HG03135 (cell line): ENCODE data around the gene ZNF701.
"Not testable (repeated sequence)": the region's sequence is repeated elsewhere in the genome, so short reads cannot be mapped to it uniquely, and the experiment has no call there.

Source experiments
- ATAC-seq: cut with Tn5 transposase; IDR thresholded peaks from one replicate; pipeline ENCODE4 v1.9.1; 2021; ENCODE audit warnings: mild to moderate bottlenecking, moderate library complexity; ENCODE audit not compliant: unreplicated experiment

ZNF701 gene

DNA sequence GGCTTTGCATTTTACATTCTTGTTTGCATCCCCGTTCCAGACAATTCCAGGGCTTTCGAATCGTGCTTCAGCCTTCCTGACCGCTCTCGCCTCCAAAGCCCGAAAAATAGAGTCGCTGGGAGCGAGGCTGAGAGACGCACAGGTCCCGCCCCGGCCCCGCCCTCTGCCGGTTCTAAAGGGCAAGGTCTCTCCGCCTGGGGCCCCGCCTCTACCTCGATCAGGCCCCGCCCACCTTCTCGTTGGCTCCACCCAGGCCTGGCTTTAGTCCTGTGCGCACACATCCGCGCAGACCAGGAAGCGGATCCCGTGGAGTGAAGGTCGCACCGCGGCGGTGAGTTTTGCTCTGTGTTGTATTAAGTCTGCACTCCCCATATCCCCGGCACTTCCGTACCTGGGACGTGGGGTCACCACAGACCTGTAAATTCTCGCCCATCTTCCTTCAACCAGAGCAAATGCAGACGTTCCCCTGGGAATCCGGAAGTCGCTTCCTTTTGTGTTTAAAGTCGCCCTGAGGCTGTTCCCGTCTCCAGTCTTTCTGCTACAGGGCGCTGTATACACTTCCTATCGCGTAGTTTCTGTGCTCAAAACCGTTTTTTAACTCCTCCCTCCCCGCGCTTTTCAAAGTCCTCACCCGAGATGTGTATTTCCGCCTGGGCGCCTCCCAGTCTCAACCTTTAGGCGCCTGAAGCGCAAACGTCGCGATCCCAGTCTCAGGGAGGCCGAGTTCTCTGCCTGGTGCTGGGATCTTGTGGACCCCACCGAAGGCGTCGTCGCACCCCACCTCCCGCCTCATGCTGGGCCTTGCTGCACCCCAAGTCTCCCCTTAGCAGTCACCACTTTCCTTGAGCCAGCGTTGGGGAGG, at the start of gene ZNF701:
Gene ZNF701 (plus strand): TSS at position 288 of the 862 bp plus-strand sequence. CDS start 3,861 bp downstream, outside the sequence.
- peak; percentile 96 for ATAC-seq

DNA sequence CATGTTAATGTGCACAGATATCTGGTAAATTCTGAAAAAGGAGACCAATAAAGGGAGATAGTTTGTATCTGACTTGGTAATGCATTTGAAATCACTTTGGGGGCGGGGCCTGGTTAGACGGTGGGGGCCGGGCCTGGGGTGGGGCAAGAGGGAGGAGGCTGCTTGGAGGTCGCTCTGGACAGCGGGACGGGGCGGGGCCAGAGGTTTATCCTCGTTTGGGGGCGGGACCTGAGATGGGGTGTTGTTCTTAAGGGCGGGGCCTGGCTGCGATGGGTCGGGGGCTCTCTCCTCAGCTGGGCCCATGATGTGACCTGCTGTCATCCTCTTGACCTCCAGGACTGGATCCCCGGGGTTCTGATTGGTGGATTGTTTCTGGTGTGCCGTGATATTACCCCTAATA, 47.5 kb upstream of the ZNF701 start:
- ATAC-seq = no peak

DNA sequence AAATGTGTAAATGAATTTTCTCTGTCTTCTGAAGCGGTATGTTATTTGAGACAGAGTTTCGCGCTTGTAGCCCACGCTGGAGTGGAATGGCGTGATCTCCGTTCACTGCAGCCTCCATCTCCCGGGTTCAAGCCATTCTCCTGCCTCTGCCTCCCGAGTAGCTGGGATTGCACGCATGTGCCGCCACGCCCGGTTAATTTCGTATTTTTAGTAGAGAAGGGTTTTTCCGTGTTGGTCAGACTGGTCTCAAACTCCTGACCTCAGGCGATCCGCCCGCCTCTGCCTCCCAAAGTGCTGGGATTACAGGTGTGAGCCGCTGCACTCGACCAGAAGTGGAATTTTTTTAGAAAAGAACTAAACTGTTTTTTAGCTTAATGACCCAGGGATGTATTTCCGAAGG, 46.0 kb upstream of the ZNF701 start:
- ATAC-seq = no peak

DNA sequence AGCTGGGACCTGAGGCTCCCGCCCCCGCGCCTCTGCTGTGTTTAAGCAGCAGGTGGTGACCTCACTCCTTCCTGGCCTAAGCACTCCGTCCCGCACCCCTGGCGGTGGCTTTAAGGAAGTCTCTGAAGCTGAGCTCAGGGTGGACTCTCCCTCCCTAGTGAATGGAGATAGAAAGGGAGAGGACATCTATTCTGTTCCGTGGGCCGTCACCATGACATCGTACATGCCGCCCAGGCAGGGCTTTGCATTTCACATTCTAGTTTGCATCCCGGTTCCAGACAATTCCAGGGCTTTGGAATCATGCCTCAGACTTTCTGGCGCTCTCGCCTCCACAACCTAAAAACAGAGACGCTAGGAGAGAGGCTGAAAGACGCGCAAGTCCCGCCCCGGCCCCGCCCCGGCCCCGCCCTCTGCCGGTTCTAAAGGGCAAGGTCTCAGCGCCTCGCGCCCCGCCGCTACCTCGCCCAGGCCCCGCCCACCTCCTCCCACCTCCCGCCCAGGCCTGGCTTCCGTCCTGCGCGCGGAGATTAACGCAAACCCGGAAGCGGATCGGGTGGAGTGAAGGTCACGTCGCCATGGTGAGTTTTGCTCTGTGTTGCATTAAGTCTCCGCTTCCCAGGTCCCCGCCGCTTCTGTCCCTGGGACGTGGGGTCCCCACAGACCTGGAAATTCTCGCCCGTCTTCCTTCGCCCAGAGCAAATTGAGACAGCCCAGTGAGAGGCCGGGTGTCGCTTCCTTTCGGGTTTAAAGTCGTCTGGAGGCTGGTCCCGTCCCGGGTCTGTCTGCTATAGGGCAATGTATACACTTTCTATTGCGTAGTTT, 42.7 kb upstream of the ZNF701 start, which contains the start of gene ZNF808:
Gene ZNF808 (plus strand): TSS at position 535 of the 822 bp plus-strand sequence. CDS start 15,617 bp downstream, outside the sequence.
- ATAC-seq = peak; percentile 79

DNA sequence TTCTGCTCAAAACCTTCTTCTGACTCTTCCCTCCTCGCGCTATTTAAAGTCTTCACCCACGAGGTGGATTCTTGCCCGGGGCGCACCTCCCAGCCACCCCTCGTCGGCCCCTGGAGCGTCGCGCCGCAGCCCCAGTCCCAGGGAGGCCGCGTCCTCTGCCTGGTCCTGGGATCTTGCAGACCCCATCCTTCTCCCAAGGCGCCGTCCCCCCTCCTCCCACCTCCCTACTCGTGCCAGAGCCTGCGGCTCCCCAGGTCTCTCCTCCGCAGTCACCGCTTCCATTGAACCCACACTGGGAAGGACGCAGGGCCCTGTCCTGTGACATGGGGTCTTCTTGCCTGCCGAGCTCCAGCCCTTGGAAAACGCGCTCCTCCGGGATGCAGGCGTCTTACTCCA, 42.1 kb upstream of the ZNF701 start:
- peak; percentile 31 for ATAC-seq

DNA sequence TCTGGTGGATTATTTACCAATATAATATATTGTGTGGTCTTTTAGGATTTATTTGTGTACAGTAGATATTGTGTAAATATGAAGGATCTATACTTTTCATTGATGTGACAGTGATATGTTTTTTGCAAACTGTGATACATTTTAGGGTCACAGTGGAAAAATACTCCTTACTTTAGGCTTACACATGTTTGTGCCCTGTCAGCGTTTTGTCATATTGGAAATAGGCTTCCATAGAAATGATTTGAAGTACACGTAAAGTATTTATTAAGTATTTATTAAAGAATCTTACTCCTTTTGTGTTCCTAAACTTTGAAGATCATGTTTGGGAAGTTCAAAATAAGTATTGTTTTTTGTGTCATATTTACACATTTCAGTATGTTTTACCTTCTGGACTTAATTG, 37.6 kb upstream of the ZNF701 start:
- ATAC-seq = no peak

DNA sequence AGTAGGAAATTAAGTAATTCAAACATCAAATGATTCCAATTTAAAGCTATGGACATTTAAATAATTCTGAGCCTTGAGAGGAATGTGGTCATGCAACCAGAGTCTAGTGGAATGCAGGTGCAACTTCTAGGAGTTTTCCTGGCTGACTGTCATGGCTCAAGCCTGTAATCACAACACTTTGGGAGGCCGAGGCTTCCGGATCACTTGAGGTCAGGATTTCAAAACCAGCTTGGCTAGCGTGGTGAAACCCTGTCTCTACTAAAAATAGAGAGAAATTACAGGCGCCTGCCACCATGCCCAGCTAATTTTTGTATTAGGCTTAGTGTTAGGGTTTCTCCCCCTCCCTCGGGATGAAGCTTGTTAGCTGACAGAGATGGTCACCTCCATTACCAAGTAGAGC, 36.2 kb upstream of the ZNF701 start:
- no peak for ATAC-seq

DNA sequence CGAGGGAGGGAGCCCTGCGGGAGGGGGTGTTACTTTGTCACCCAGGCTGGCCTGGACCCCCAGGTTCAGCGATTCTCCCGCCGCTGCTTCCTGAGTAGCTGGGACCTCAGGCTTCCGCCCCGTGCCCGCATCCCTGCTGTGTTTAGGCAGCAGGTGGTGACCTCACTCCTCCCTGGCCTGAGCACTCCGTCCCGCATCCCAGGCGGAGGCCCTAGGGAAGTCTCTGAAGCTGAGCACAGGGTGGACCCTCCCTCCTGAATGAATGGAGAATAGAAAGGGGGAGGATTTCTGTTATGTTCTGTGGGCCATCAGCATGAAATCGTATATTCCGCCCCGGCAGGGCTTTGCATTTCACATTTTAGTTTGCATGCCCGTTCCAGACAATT, 34.7 kb upstream of the ZNF701 start:
- peak; percentile 14 for ATAC-seq

DNA sequence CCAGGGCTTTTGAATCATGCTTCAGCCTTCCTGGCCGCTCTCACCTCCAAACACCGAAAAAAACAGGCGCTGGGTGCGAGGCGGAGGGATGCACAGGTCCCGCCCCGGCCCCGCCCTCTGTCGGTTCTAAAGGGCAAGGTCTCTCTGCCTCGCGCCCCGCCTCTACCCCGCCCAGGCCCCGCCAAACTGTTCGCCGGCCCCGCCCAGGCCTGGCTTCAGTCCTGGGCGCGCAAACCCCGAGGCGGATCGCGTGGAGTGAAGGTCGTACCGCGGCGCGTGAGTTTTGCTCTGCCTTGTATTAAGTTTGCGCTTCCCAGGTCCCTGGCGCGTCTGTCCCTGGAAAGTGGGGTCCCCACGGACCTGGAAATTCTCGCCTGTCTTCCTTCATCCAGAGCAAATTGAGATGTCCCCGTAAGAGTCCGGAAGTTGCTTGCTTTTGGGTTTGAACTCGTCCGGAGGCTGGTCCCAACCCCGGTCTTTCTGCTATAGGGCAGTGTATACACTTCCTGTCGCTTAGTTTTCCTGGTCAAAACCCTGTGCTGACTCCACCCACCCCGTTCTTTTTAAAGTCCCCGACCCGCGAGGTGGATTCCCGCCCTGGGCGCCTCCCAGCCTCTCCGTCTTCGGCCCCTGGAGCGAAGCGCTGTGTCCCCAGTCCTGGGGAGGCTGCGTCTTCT, 34.2 kb upstream of the ZNF701 start:
- ATAC-seq = peak; percentile 80

DNA sequence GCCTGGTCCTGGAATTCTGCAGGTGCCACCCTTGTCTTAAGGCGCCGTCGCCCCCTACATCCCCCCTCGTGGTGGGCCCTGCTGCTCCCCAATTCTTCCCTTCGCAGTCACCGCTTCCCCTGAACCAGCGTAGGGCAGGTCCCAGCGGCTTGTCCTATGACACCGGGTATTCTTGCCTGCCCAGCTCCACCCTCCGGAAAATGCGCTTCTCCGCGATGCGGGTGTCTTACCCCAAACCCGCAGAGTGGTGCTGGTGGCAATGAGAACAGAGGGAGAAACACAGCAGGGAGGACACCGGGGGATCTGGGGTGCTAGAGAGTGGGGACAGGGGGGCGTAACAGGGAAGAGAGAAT, 33.7 kb upstream of the ZNF701 start:
- ATAC-seq = peak; percentile 8

DNA sequence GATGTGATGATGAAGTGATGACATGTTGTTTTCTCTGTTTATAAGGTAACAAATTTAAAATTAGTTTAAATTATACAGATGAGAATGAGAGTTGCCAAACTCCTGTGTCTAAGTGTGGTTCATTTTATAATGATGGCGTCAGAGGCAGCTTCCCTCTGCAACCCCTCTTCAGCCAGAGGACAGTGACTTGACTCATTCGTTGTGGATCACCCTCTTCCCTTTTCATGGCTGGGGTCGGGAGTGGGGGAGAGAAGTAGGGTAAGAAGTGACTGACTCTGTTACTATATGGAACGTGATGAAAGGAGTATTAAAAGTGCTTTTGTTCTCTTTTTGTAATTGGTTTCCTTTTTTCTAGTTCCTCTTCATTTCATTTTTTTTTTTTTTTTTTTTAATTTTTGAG, 31.3 kb upstream of the ZNF701 start:
- not testable (repeated sequence) for ATAC-seq

DNA sequence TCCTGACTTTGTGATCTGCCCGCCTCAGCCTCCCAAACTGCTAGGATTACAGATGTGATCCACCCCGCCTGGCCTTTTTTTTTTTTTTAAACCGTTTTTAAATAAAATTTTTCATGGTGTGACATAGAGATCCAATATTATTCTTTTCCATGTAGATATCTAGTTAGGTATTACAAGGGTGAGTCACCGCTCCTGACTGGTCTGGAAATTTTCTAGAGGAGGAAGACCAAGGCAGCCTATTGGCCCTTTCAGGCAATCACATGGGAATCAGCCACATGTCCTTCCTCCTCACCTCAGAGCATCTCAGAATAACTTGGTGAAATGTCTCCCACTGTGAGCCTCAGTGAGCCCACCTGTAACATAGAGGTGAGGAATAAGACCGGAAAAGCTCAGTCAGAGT, 28.9 kb upstream of the ZNF701 start:
- not testable (repeated sequence) for ATAC-seq

DNA sequence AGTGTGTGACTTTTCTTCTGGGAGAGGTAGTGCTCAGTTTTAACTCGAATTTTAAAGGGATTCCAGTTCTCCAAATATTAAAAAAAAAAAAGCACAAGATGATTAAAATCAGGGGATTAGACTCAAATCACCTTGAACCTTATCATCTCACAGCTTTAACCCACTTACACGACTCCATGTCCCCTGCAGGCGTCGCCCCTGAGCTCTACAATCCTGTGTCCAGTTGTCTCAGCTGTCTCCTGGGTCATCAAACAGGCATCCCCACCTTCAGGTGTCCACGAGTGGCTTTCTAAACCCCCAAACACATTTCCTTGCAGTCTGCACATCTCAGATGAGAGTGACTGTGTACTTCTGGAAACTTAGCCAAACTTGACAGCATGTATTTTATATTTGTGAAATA, 28.5 kb upstream of the ZNF701 start:
- no peak for ATAC-seq

DNA sequence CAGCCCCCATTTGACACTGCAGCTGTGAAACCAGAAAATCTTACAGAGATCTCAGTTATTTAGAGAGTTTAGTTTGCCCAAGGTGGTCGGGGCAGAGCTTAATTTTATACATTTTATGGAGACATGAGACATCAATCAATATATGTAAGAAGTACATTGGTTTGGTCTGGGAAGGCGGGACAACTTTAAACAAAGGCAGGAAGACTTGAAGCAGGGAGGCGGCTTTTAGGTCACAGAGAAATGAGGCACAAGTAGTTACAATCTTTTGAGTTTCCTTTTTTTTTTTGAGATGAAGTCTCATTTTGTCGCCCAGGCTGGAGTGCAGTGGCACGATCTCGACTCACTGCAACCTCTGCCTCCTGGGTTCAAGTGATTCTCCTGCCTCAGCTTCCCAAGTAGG, 27.5 kb upstream of the ZNF701 start:
- ATAC-seq = not testable (repeated sequence)

DNA sequence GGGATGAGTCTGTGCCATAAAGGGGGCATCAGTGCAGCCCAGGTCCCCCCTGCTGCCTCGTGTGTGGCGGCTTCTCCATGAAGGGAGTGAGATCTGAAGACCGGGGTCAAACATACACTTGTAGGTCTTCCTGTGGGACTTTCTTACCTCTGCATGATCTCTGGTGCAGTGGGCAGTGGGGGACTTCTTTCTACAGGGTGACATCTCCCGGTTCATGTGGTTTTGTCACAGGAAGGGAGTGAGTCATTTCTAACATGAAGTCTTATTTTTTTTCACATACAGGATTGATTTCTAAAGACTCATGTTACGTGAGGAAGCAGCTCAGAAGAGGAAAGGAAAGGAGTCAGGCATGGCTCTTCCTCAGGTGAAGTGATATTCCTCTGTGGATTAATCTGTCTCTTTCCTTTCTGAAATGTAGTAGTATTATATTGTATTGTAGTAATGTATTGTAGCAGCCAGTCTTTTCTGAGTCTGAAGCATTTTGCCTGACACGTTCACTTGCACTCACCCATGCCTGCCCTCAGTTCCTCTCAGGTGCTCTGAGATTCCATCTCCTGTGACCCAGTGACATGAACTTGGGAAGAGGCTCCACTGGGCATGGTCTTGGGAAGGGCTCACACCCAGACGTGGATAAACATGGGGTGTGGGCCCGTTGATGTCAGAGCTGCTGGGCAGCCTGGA, 27.0 kb upstream of the ZNF701 start:
- ATAC-seq = no peak

DNA sequence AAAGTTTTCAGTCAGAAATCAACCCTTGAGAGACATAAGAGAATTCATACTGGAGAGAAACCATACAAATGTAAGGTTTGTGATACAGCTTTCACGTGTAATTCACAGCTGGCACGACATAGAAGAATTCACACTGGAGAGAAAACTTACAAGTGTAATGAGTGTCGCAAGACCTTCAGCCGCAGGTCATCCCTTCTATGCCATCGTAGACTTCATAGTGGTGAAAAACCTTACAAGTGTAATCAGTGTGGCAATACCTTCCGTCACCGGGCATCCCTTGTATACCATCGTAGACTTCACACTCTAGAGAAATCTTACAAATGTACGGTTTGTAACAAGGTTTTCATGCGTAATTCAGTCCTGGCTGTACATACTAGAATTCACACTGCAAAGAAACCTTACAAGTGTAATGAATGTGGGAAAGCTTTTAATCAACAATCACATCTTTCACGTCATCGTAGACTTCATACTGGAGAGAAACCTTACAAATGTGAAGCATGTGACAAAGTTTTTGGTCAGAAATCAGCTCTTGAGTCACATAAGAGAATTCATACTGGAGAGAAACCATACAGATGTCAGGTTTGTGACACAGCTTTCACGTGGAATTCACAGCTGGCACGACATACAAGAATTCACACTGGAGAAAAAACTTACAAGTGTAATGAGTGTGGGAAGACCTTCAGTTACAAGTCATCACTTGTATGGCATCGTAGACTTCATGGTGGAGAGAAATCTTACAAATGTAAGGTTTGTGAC, 15.7 kb upstream of the ZNF701 start:
- ATAC-seq = no peak

DNA sequence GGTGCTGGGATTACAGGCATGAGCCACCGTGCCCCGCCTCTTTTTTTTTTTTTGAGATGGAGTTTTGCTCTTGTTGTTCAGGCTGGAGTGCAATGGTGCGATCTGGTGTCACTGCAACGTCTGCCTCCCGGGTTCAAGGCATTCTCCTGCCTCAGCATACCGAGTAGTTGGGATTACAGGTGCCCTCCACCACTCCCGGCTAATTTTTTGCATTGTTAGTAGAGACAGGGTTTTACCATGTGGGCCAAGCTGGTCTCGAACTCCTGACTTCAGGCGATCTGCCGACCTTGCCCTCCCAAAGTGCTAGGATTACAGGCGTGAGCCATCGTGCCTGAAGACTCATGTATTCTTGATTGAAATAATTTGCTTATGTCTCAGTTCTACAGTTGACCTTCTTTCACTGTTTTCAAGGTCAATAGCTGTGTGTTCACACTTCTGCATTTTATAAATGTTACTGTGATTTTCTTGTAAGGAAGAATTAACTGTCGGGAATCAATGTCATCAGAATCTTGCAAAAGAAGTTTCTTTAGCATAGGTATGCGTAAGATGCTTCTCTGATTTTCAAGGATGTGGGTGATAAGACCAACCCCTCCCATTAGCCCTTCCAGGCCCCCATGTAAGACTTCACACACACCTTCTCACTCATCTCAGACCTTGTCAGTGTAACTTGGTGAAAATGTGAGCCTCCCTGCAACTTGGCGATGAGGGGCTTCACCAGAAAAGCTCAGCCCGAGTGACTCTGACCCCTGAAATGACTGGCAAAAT, 12.7 kb upstream of the ZNF701 start:
- ATAC-seq = no peak

DNA sequence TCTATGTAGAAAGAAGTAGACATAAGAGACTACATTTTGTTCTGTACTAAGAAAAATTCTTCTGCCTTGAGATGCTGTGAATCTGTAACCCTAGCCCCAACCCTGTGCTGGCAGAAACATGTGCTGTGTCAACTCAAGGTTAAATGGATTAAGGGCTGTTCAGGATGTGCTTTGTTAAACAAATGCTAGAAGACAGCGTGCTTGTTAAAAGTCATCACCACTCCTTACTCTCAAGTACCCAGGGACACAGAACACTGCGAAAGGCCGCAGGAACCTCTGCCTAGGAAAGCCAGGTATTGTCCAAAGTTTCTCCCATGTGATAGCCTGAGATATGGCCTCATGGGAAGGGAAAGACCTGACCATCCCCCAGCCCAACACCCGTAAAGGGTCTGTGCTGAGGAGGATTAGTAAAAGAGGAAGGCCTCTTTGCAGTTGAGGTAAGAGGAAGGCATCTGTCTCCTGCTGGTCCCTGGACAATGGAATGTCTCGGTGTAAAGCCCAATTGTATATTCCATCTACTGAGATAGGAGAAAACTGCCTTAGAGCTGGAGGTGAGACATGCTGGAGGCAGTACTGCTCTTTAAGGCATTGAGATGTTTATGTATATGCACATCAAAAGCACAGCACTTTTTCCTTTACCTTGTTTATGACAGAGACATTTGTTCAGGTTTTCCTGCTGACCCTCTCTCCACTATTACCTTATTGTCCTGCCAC, 11.2 kb upstream of the ZNF701 start:
- ATAC-seq = not testable (repeated sequence)

DNA sequence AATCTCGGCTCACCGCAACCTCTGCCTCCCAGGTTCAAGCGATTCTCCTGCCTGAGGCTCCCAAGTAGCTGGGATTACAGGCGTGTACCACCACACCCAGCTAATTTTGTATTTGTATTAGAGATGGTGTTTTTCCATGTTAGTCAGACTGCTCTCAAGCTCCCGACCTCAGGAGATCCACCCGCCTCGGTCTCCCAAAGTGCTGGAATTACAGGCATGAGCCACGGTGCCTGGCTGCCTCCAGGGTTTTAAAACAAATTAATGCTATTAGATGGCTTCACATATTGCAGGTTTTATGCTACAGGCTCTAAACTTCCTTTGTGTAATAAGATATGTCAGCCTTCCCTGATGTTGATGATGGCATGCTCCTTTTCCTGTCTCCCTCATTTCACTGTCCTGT, 8.5 kb upstream of the ZNF701 start:
- ATAC-seq = not testable (repeated sequence)
